IMR-90 (cell line): ENCODE results near the gene RBM44. TPM values are rescaled to one million over a fixed set of nuclear protein-coding genes. Genes with fewer than 3 reads are reported as not detected.
"Not testable (repeated sequence)": the region's sequence is repeated elsewhere in the genome, so short reads cannot be mapped to it uniquely, and the experiment has no call there.

Source experiments
- ATAC-seq: fragments of 200-7000 bp; cut with Tn5 transposase; 2 replicates; pipeline ENCODE4 v1.9.1; 2020; ENCODE audit warnings: low read depth, mild to moderate bottlenecking, moderate library complexity
- BruUV-seq: library from RNA; stranded (reverse); fragments of 400-500 nt; replicated peaks from 2 replicates; lab custom pipeline; 2021; lab: Mats Ljungman, UMichigan
- CTCF ChIA-PET: fragments of 300-600 bp; formaldehyde crosslinking; extraction: SDS; loops from one replicate; lab custom pipeline; 2021; ENCODE audit warnings: antibody characterized with exemption; lab: Yijun Ruan, JAX
- POLR2A ChIA-PET: fragments of 300-600 bp; sonication (Branson Sonifier 250); formaldehyde crosslinking; loops from one replicate; lab custom pipeline; 2022; ENCODE audit warnings: antibody characterized with exemption; ENCODE audit not compliant: unreplicated experiment; lab: Charles Lee
- DNase-seq: peaks from one replicate; pipeline ENCODE4 v3.0.0; 2013
- H2AFZ ChIP-seq: replicated peaks from 2 replicates; pipeline ENCODE3; 2013; ENCODE audit warnings: low read length, mild to moderate bottlenecking; ENCODE audit not compliant: poor library complexity
- H2AK5ac ChIP-seq: 2 replicates; pipeline ENCODE4 v1.6.1; 2013; ENCODE audit warnings: low read depth, low read length, inconsistent platforms
- H2AK9ac ChIP-seq: replicated peaks from 2 replicates; pipeline ENCODE3; 2013; ENCODE audit warnings: mild to moderate bottlenecking, low read depth, low read length, moderate library complexity; ENCODE audit not compliant: poor library complexity
- H2BK120ac ChIP-seq: 2 replicates; pipeline ENCODE4 v1.6.1; 2013; ENCODE audit warnings: low read depth, low read length, inconsistent platforms
- H2BK15ac ChIP-seq: 3 replicates; pipeline ENCODE4 v1.6.1; 2013; ENCODE audit warnings: low read depth, low read length, inconsistent platforms
- H2BK20ac ChIP-seq: 2 replicates; pipeline ENCODE4 v1.6.1; 2013; ENCODE audit warnings: low read depth, mild to moderate bottlenecking, inconsistent platforms, low read length, moderate library complexity
- H2BK5ac ChIP-seq: 2 replicates; pipeline ENCODE4 v1.6.1; 2013; ENCODE audit warnings: mild to moderate bottlenecking, low read depth, low read length, inconsistent platforms; ENCODE audit not compliant: poor library complexity, severe bottlenecking
- H3K14ac ChIP-seq: replicated peaks from 2 replicates; pipeline ENCODE4 v1.6.1; 2013; ENCODE audit warnings: low read depth, low read length, inconsistent platforms
- H3K18ac ChIP-seq: 2 replicates; pipeline ENCODE4 v1.6.1; 2013; ENCODE audit warnings: low read depth, low read length, control low read depth
- H3K23ac ChIP-seq: 2 replicates; pipeline ENCODE4 v1.6.1; 2013; ENCODE audit warnings: low read depth, low read length, inconsistent platforms
- H3K27ac ChIP-seq: 2 replicates; pipeline ENCODE4 v1.5.1; 2013; ENCODE audit warnings: mild to moderate bottlenecking, control low read depth, low read length; ENCODE audit not compliant: insufficient read depth
- H3K27me3 ChIP-seq: 2 replicates; pipeline ENCODE4 v1.6.1; 2013; ENCODE audit warnings: low read length; ENCODE audit not compliant: control insufficient read depth, insufficient read depth
- H3K36me3 ChIP-seq: 2 replicates; pipeline ENCODE4 v1.6.1; 2013; ENCODE audit warnings: low read length, mixed read lengths; ENCODE audit not compliant: control insufficient read depth, insufficient read depth
- H3K4ac ChIP-seq: 2 replicates; pipeline ENCODE4 v1.6.1; 2013; ENCODE audit warnings: low read depth, low read length, inconsistent platforms
- H3K4me1 ChIP-seq: 2 replicates; pipeline ENCODE4 v1.6.1; 2013; ENCODE audit warnings: low read length, mixed read lengths; ENCODE audit not compliant: control insufficient read depth, insufficient read depth
- H3K4me2 ChIP-seq: 2 replicates; pipeline ENCODE4 v1.6.1; 2013; ENCODE audit warnings: low read depth, mild to moderate bottlenecking, control low read depth, low read length, moderate library complexity
- H3K4me3 ChIP-seq: 2 replicates; pipeline ENCODE4 v1.5.1; 2013; ENCODE audit warnings: low read depth, mild to moderate bottlenecking, control low read depth, low read length, moderate library complexity; ENCODE audit not compliant: insufficient read depth
- H3K56ac ChIP-seq: 2 replicates; pipeline ENCODE4 v1.6.1; 2013; ENCODE audit warnings: low read length, inconsistent platforms; ENCODE audit not compliant: insufficient read depth; ENCODE audit errors: extremely low read depth
- H3K79me1 ChIP-seq, 2 experiments: 2 replicates each; pipeline ENCODE4 v1.6.1; 2013; ENCODE audit warnings: low read length in 2 of 2, inconsistent platforms in 1 of 2, low read depth in 1 of 2
- H3K9ac ChIP-seq: 2 replicates; pipeline ENCODE4 v1.6.1; 2013; ENCODE audit warnings: low read depth, low read length, control low read depth
- H3K9me1 ChIP-seq: 2 replicates; pipeline ENCODE4 v1.6.1; 2013; ENCODE audit warnings: low read length, inconsistent platforms; ENCODE audit not compliant: insufficient read depth
- H3K9me3 ChIP-seq: 2 replicates; pipeline ENCODE4 v1.6.1; 2013; ENCODE audit warnings: low read length; ENCODE audit not compliant: control insufficient read depth, insufficient read depth
- H4K20me1 ChIP-seq: 2 replicates; pipeline ENCODE4 v1.6.1; 2013; ENCODE audit warnings: low read length, inconsistent platforms; ENCODE audit not compliant: insufficient read depth
- H4K5ac ChIP-seq: 2 replicates; pipeline ENCODE4 v1.6.1; 2013; ENCODE audit warnings: mild to moderate bottlenecking, low read depth, low read length, control low read depth
- H4K8ac ChIP-seq, 2 experiments: 2 replicates each; pipeline ENCODE4 v1.6.1; 2013; ENCODE audit warnings: low read depth in 2 of 2, low read length in 2 of 2, control low read depth in 1 of 2, inconsistent platforms in 1 of 2
- H4K91ac ChIP-seq: 2 replicates; pipeline ENCODE4 v1.6.1; 2013; ENCODE audit warnings: low read depth, low read length, inconsistent platforms; ENCODE audit not compliant: insufficient read depth
- WGBS, 2 experiments: methylation state at CpG; one replicate each; pipeline versions ENCODE4 v1.1.5 to v1.1.7; 2013; ENCODE audit warnings: missing lambda C conversion rate in 2 of 2; ENCODE audit not compliant: insufficient read length in 1 of 2; ENCODE audit errors: extremely low coverage in 2 of 2; 5-methylcytosine and 5-hydroxymethylcytosine counted together
- dilution Hi-C: fragments of 300-500 bp; cut with HindIII; formaldehyde crosslinking; loops from one replicate; pipeline ENCODE4 v1.14.3; 2018; ENCODE audit warnings: low sequenced_read_pairs; ENCODE audit not compliant: unreplicated experiment
- in situ Hi-C: fragments of 300-500 bp; cut with MboI; formaldehyde crosslinking; loops from 3 replicates; pipeline ENCODE4 v1.14.3; 2019; ENCODE audit warnings: low sequenced_read_pairs, inconsistent platforms, mixed read lengths
- intact Hi-C: fragments of 100-400 bp; cut with micrococcal nuclease; formaldehyde crosslinking; loops from 2 replicates; pipeline ENCODE4 v1.10.0; 2022
- polyA plus RNA-seq, 3 experiments: library from polyadenylated mRNA; depleted of rRNA; stranded (reverse); fragments of >200 nt; gene quantifications; 2 replicates each; pipeline ENCODE4 v1.2.3, GENCODE V29; 2012; ENCODE audit warnings: low replicate concordance in 1 of 3
- total RNA-seq: library from RNA; depleted of rRNA; stranded (reverse); fragments of >200 nt; gene quantifications from 2 replicates; pipeline ENCODE4 v1.2.3, GENCODE V29; 2012

RBM44 gene
- total and polyA plus RNA-seq, 2 of the 4 experiments (the other 2 are of a cell fraction) = 0.14 to 0.18 TPM

DNA sequence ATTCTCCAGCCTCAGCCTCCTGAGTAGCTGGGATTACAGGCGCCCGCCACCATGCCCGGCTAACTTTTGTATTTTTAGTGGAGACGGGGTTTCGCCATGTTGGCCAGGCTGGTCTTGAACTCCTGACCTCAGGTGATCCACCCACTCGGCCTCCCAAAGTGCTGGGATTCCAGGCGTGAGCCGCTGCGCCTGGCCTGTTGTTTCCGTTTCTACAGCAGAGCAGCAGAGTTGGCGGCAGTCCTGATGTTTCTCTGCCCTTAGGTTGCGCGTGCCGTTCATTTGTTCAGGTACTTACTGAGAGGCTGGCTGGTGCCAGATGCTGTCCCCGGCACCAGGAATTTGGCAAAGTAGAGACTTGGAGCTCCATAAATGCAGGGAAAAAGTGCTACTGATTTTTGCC lies 48.1 kb upstream of the RBM44 start:
- in situ Hi-C loops, H3K4me2 ChIP-seq, H3K9me1 ChIP-seq, H2AFZ ChIP-seq, H3K23ac ChIP-seq, BruUV-seq, H4K5ac ChIP-seq, H2AK9ac ChIP-seq, H3K18ac ChIP-seq, dilution Hi-C loops, DNase-seq, POLR2A ChIA-PET, H3K27ac ChIP-seq, H4K8ac ChIP-seq, H3K4ac ChIP-seq, CTCF ChIA-PET, H3K9ac ChIP-seq, intact Hi-C loops, H2AK5ac ChIP-seq, H3K9me3 ChIP-seq, H2BK20ac ChIP-seq, H3K4me1 ChIP-seq, H3K4me3 ChIP-seq, H2BK15ac ChIP-seq, ATAC-seq, H2BK120ac ChIP-seq, H2BK5ac ChIP-seq, H3K27me3 ChIP-seq, H4K91ac ChIP-seq, H3K56ac ChIP-seq, H3K14ac ChIP-seq: not testable (repeated sequence)
- H3K79me1 ChIP-seq = peaks cover 36 to 72% of the 10 kb centered on the region in 2 experiments
- WGBS, 2 experiments = 100% methylated on average over 2 of the region's 15 CpGs; no CpG with 5 or more reads in 1 of the 2 experiments
- peaks cover 19% of the 10 kb centered on the region for H4K20me1 ChIP-seq
- H3K36me3 ChIP-seq = peaks cover 49% of the 10 kb centered on the region
